ENCODE data around the gene BMP4.

The BMP4 gene

GRCh38 chr14:53979747-53980642, 23.4 kb upstream of the BMP4 start:
- no peak for DNase-seq

GRCh38 chr14:53979113-53979681, 22.6 kb upstream of the BMP4 start:
- no peak for TF ChIP-seq POLR2A (IDR thresholded peaks at IDR 0.05; ENCODE audit: low read length)
- TF ChIP-seq GATA1 (IDR thresholded peaks at IDR 0.05; ENCODE audit: low read depth, low read length), result no peak
- no peak for DNase-seq

More at GRCh38 chr14:53979747-53980642, 23.4 kb upstream of the BMP4 start:
- TF ChIP-seq GATA1 (IDR thresholded peaks at IDR 0.05; ENCODE audit: low read depth, low read length) (no peak), POLR2A (IDR thresholded peaks at IDR 0.05; ENCODE audit: low read length) (no peak)

GRCh38 chr14:53978194-53978593, 21.6 kb upstream of the BMP4 start:
- TF ChIP-seq POLR2A (IDR thresholded peaks at IDR 0.05; ENCODE audit: low read length), result no peak
- no peak for TF ChIP-seq GATA1 (IDR thresholded peaks at IDR 0.05; ENCODE audit: low read depth, low read length)
- no peak for DNase-seq

- DNase-seq, result no peak
- no peak for TF ChIP-seq POLR2A (IDR thresholded peaks at IDR 0.05; ENCODE audit: low read length)
- no peak for TF ChIP-seq GATA1 (IDR thresholded peaks at IDR 0.05; ENCODE audit: low read depth, low read length)
Observed at GRCh38 chr14:53975444-53975843, 18.8 kb upstream of the BMP4 start.

- DNase-seq, result no peak
- TF ChIP-seq GATA1 (IDR thresholded peaks at IDR 0.05; ENCODE audit: low read depth, low read length), result no peak
- no peak for TF ChIP-seq POLR2A (IDR thresholded peaks at IDR 0.05; ENCODE audit: low read length)
Observed at GRCh38 chr14:53971521-53971920, 14.9 kb upstream of the BMP4 start.

- DNase-seq, result no peak
- no peak for TF ChIP-seq POLR2A (IDR thresholded peaks at IDR 0.05; ENCODE audit: low read length)
- no peak for TF ChIP-seq GATA1 (IDR thresholded peaks at IDR 0.05; ENCODE audit: low read depth, low read length)
Observed at GRCh38 chr14:53969326-53969725, 12.7 kb upstream of the BMP4 start.

- TF ChIP-seq GATA1 (IDR thresholded peaks at IDR 0.05; ENCODE audit: low read depth, low read length) (no peak), POLR2A (IDR thresholded peaks at IDR 0.05; ENCODE audit: low read length) (no peak)
- DNase-seq, result no peak
Observed at GRCh38 chr14:53968726-53969125, 12.1 kb upstream of the BMP4 start.

GRCh38 chr14:53967606-53968005, 11.0 kb upstream of the BMP4 start:
- TF ChIP-seq GATA1 (IDR thresholded peaks at IDR 0.05; ENCODE audit: low read depth, low read length) (no peak), POLR2A (IDR thresholded peaks at IDR 0.05; ENCODE audit: low read length) (no peak)
- DNase-seq, result no peak

GRCh38 chr14:53964249-53964648, 7.6 kb upstream of the BMP4 start:
- DNase-seq, result no peak

GRCh38 chr14:53963320-53964227, 6.9 kb upstream of the BMP4 start:
- no peak for DNase-seq
- TF ChIP-seq GATA1 (IDR thresholded peaks at IDR 0.05; ENCODE audit: low read depth, low read length) (no peak), POLR2A (IDR thresholded peaks at IDR 0.05; ENCODE audit: low read length) (no peak)

More at GRCh38 chr14:53964249-53964648, 7.6 kb upstream of the BMP4 start:
- TF ChIP-seq GATA1 (IDR thresholded peaks at IDR 0.05; ENCODE audit: low read depth, low read length) (no peak), POLR2A (IDR thresholded peaks at IDR 0.05; ENCODE audit: low read length) (no peak)

- TF ChIP-seq POLR2A (IDR thresholded peaks at IDR 0.05; ENCODE audit: low read length) (no peak), GATA1 (IDR thresholded peaks at IDR 0.05; ENCODE audit: low read depth, low read length) (no peak)
Observed at GRCh38 chr14:53962953-53963319, 6.3 kb upstream of the BMP4 start.

GRCh38 chr14:53958628-53959027, 2.0 kb upstream of the BMP4 start:
- DNase-seq, result no peak
- no peak for TF ChIP-seq GATA1 (IDR thresholded peaks at IDR 0.05; ENCODE audit: low read depth, low read length)
- TF ChIP-seq POLR2A (IDR thresholded peaks at IDR 0.05; ENCODE audit: low read length), result no peak

More at GRCh38 chr14:53962953-53963319, 6.3 kb upstream of the BMP4 start:
- DNase-seq, result no peak

GRCh38 chr14:53957739-53958138, 1.1 kb upstream of the BMP4 start:
- DNase-seq, result no peak
- TF ChIP-seq GATA1 (IDR thresholded peaks at IDR 0.05; ENCODE audit: low read depth, low read length) (no peak), POLR2A (IDR thresholded peaks at IDR 0.05; ENCODE audit: low read length) (no peak)

Measured in erythroblast (primary cell).